IPS-20b (cell line): ENCODE measurements around the gene DAB1.

Experiments used
- H3K27ac ChIP-seq: one replicate; pipeline ENCODE4 v1.5.1; 2013; ENCODE audit warnings: low read length
- H3K27me3 ChIP-seq: 2 replicates; pipeline ENCODE4 v1.6.1; 2013; ENCODE audit warnings: mild to moderate bottlenecking, low read length, inconsistent platforms; ENCODE audit not compliant: insufficient read depth
- H3K36me3 ChIP-seq: 2 replicates; pipeline ENCODE4 v1.6.1; 2013; ENCODE audit warnings: low read depth, mild to moderate bottlenecking, inconsistent platforms, low read length, moderate library complexity; ENCODE audit not compliant: insufficient read depth
- H3K4me1 ChIP-seq: 2 replicates; pipeline ENCODE4 v1.6.1; 2013; ENCODE audit warnings: mild to moderate bottlenecking, control low read depth, inconsistent platforms, low read length, moderate library complexity; ENCODE audit not compliant: insufficient read depth
- H3K4me3 ChIP-seq: 2 replicates; pipeline ENCODE4 v1.5.1; 2013; ENCODE audit warnings: mild to moderate bottlenecking, low read length, inconsistent platforms
- H3K9ac ChIP-seq: 2 replicates; pipeline ENCODE4 v1.6.1; 2013; ENCODE audit warnings: low read depth, mild to moderate bottlenecking, inconsistent platforms, low read length, moderate library complexity
- H3K9me3 ChIP-seq: 2 replicates; pipeline ENCODE4 v1.6.1; 2013; ENCODE audit warnings: mild to moderate bottlenecking, low read depth, low read length, inconsistent platforms; ENCODE audit not compliant: insufficient read depth

Gene DAB1

DNA sequence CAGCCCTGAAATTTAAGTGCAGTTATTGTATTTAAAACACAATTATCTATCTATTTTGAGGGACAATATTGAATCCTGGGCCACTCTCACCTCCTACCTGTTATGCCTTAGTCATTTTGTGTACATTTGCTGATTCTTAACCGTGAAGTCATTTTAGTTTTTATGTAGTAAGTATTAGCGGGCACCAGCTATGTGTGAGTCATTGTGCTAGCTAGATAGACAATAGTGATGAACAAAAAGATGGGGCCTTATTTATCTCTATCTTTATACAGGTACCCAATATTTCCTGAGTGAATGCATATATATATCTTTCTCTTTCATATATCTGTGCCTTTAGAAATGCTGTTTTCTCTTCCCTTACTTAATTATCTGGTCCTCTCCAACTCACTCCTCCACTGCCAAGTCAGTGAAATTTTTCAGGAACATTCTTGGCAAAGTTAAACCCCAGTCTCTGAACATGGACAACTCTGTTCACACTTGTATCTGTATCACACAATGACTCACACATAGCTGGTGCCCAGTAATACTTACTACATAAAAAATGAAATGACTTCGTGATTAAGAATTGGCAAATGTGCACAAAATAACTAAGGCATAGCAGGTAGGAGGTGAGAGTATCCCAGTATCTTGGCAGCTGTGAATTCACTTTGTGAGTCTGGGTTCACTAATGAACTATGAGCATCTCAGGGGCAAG lies 292.0 kb downstream of the DAB1 start:
- H3K27me3 ChIP-seq: no peaks in the 10 kb centered on the region
- no peak overlapping the region for H3K4me3 ChIP-seq
- no peaks in the 10 kb centered on the region for H3K4me1 ChIP-seq
- H3K9ac ChIP-seq: no peak overlapping the region
- no peaks in the 10 kb centered on the region for H3K9me3 ChIP-seq
- H3K36me3 ChIP-seq: no peaks in the 10 kb centered on the region
- no peak overlapping the region for H3K27ac ChIP-seq

DNA sequence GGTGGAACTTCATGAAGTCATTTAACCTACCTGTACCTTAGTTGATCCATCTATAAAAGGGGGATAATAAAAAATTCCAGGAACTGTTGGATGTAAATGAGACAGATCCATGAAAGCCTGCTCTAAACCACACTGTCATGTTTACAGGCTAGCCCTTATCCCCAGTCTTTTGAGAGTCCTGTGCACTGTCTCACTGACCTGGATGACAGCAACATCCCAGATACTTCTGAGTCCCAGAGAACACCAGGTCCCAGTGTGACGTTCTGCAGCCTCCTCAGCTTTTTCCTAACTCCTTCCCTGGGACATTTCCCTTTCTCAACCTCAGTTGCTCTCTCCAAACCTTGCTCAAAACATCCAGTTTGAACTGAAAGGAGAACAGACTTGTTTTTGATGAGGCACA lies 292.6 kb downstream of the DAB1 start:
- H3K4me1 ChIP-seq: no peaks in the 10 kb centered on the region
- H3K27ac ChIP-seq: no peak overlapping the region
- H3K9me3 ChIP-seq: no peaks in the 10 kb centered on the region
- no peaks in the 10 kb centered on the region for H3K27me3 ChIP-seq
- H3K36me3 ChIP-seq: no peaks in the 10 kb centered on the region
- no peak overlapping the region for H3K4me3 ChIP-seq
- H3K9ac ChIP-seq: no peak overlapping the region

DNA sequence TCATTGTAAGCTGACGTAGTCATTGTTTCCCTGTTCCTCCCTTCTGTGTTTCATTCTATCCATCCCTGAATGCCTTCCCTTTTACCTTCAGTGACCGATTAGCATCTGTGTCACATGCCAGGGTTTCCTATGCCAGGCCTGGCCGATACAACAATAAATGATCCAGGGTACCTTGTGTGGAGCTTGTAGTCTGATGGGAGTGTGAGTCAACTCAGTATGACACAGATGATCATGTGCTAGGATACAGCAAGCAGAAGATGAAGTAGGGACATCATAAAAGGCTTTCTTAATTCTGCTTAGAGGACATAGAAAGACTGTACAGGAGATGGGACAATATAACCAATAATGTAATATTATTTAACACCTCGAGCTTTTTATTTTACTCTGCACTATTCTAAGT lies 294.0 kb downstream of the DAB1 start:
- Histone ChIP-seq H3K9me3 (no peaks in the 10 kb centered on the region), H3K36me3 (no peaks in the 10 kb centered on the region), H3K27me3 (no peaks in the 10 kb centered on the region), H3K4me1 (no peaks in the 10 kb centered on the region), H3K4me3 (no peak overlapping the region), H3K9ac (no peak overlapping the region), H3K27ac (no peak overlapping the region)

DNA sequence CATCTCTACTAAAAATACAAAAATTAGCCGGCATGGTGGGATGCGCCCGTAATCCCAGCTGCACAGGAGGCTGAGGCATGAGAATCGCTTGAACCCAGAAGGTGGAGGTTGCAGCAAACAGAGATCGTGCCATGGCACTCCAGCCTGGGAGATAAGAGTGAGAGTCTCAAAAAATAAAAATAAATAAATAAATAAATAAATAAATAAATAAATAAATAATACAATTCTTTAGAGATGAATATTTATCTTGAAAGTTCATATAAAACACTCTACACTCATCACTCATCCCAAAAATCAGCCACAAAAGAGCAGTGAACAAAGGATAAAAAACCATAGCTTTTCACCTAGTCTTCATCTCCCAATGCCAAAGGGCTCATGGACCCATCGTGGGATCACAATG lies 295.9 kb downstream of the DAB1 start:
- H3K9ac ChIP-seq: no peak overlapping the region
- H3K4me1 ChIP-seq: no peaks in the 10 kb centered on the region
- H3K36me3 ChIP-seq: no peaks in the 10 kb centered on the region
- H3K4me3 ChIP-seq: no peak overlapping the region
- H3K27me3 ChIP-seq: no peaks in the 10 kb centered on the region
- H3K27ac ChIP-seq: no peak overlapping the region
- H3K9me3 ChIP-seq: no peaks in the 10 kb centered on the region

DNA sequence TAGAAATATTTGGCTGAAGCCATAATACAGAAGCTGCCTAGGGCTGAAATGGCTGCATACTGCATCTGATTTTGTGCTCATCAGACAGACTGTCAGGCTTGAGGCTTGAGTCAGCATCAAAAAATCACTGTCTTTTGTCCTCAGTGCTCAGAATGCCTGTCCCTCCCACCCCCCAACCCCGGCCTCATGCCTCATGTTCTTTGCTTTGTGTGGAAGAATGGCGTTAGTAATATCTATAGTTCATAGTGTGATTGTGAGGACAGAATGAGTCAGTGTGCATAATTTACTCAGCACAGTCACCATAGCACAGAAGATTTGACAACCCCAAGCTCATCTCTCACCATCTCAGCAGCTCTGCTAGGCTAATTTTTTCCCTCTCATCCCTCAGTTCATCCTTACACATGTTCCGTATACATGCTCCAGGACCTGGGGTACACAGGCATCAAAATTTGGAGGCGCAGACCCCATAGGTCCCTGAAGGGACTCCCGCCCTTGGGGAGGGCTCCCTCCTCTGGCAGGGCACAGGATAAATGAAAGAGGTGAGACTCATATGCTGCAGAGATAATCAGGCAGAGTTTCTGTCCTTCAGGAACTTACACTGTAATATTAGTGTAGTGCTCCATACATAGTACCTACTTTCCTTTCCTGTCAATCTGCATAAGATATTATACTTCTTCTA lies 299.0 kb downstream of the DAB1 start:
- Histone ChIP-seq H3K36me3 (no peaks in the 10 kb centered on the region), H3K4me3 (no peak overlapping the region), H3K27ac (no peak overlapping the region), H3K9me3 (no peaks in the 10 kb centered on the region), H3K9ac (no peak overlapping the region), H3K4me1 (no peaks in the 10 kb centered on the region), H3K27me3 (no peaks in the 10 kb centered on the region)

DNA sequence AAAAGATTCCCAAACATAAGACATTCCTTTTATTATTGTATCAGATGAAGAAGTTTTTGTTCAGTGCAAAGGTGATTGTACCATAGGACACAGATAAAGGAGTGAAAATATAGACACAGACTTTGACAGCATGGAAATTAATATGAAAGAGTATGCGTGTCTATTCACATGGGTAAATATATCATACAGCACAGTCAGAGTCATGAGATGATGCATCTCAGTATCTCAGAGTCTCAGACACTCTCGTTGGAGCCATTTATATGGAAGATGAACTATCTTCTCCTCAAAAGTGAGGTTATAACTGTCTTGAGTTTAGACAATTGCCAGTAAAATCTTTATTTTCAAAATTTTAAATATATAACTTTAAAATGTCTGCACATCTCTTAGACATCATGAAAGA lies 299.7 kb downstream of the DAB1 start:
- no peaks in the 10 kb centered on the region for H3K36me3 ChIP-seq
- H3K9me3 ChIP-seq: no peaks in the 10 kb centered on the region
- H3K27me3 ChIP-seq: no peaks in the 10 kb centered on the region
- no peaks in the 10 kb centered on the region for H3K4me1 ChIP-seq
- H3K4me3 ChIP-seq: no peak overlapping the region
- H3K9ac ChIP-seq: no peak overlapping the region
- H3K27ac ChIP-seq: no peak overlapping the region

DNA sequence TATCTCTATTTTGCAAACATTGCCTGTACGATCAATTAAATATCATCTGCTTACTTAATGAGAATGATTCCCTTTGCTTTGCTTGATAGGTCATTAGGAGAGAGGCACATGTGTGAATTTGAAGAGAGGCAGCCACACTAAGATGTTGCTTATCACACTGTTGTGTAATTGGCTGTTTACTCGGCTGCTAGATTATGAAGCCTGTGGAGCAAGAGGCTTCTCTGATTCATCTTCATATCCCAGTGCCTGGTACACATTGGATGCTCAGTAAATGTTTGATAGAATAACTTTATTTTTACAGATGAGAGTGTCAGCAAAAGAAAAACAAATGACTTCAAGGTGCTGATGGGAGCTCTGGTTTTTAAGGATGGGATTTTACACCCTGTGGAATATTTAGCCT lies 301.8 kb downstream of the DAB1 start:
- Histone ChIP-seq H3K4me3 (no peak overlapping the region), H3K9me3 (no peaks in the 10 kb centered on the region), H3K4me1 (no peaks in the 10 kb centered on the region), H3K27ac (no peak overlapping the region), H3K9ac (no peak overlapping the region), H3K36me3 (no peaks in the 10 kb centered on the region), H3K27me3 (no peaks in the 10 kb centered on the region)

DNA sequence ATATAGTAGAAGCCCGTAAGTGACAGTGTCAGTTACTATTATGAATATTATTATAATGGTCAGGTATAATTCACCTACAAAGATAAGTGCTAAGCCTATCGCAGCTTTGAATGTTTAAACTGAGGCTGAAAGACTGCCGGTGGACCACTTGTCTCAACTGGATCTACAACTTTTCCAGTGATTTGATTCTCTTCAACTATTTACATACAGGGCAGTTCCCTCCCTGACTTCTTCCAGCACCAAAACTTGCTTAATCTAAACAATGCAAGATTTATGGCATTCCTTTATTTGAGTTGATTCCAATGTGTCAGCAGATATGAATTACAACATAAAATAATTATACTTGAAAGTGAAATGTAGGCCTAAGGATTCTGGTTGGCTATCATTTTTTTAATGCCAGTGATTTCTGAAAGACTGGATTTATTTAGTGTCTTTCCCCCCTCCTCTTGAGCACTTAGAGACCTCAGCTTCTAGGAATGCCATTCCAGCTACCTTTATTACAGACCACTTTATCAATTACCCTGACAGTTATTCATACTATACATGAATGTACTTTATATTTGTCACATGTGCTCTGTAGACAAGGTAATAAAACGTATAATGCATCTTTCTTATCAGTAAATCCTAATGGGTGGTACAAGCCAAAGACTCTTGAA lies 304.8 kb downstream of the DAB1 start:
- Histone ChIP-seq H3K9ac (no peak overlapping the region), H3K4me3 (no peak overlapping the region), H3K36me3 (no peaks in the 10 kb centered on the region), H3K9me3 (no peaks in the 10 kb centered on the region), H3K4me1 (no peaks in the 10 kb centered on the region), H3K27ac (no peak overlapping the region), H3K27me3 (no peaks in the 10 kb centered on the region)

DNA sequence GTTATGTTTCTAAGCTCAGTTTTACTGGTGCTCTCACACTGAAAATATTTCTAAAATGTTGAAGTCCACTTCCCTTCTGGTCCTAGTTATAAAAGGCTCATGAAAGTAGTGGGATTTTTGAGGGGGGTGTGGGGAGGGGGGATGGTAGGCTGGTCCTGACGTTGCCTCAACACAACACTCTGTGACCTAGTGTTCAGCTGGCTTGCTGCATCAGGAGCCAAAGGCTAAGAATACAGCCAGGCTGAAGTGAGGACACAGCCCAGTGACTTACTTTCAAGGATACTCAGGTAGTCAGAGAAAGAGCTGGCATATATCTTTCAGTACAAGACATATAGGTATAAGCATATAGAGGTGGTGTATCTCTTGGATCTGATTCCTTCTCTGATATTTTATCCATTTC lies 306.1 kb downstream of the DAB1 start:
- H3K27me3 ChIP-seq: no peaks in the 10 kb centered on the region
- no peak overlapping the region for H3K4me3 ChIP-seq
- H3K27ac ChIP-seq: no peak overlapping the region
- no peaks in the 10 kb centered on the region for H3K36me3 ChIP-seq
- H3K4me1 ChIP-seq: peaks cover 2% of the 10 kb centered on the region; the same call in 1 of the 2 replicates
- no peak overlapping the region for H3K9ac ChIP-seq
- H3K9me3 ChIP-seq: no peaks in the 10 kb centered on the region

DNA sequence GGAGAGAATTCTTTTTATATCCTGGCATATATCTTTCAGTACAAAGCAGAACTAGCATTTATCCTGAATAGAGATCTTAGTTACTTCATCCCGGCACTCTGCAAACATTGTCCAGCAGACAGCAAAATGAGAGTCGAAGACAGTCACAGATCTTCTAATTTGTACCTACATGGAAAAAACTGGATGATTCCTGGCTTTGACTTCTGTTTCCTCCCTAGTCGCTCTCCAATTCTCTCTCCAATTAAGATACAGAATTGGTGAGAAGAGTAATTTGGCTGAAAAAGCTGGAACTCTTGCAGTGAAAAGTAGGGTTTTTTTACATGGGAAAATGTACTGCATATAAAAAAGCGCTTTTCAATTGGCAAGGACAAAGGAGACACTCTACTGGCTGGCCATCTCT lies 307.0 kb downstream of the DAB1 start:
- peaks cover 11% of the 10 kb centered on the region; the same call in 1 of the 2 replicates for H3K4me1 ChIP-seq
- H3K27ac ChIP-seq: no peak overlapping the region
- no peak overlapping the region for H3K9ac ChIP-seq
- H3K9me3 ChIP-seq: no peaks in the 10 kb centered on the region
- no peaks in the 10 kb centered on the region for H3K27me3 ChIP-seq
- no peaks in the 10 kb centered on the region for H3K36me3 ChIP-seq
- no peak overlapping the region for H3K4me3 ChIP-seq

DNA sequence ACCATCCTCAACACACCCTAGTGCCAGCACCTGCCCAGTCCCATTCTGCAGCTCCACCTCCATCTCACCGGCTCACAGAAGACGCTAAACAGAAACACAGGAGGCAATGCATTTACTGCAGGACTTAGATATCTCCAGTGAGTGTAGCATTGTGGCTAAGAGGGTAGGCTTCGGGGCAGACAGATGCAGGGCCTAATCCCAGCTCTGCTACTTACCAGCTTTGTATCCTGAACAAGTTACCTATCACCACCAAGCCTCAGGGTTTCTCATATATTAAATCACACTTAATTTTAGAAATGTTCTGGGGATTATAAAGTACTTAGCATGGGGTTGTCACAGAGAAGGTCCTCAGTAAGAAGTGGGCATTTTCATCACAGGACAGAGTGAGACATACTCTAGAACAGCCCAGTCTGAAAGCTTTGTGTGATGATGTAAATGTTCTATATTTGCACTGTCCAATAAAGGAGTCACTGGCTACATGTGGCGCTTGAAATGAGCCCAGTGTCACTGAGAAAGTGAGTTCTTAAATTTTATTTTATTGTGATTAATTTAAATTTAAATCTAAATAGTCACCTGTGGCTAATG lies 308.7 kb downstream of the DAB1 start:
- Histone ChIP-seq H3K4me3 (no peak overlapping the region), H3K4me1 (peaks cover 15% of the 10 kb centered on the region; the same call in 1 of the 2 replicates), H3K27me3 (no peaks in the 10 kb centered on the region), H3K9me3 (no peaks in the 10 kb centered on the region), H3K36me3 (no peaks in the 10 kb centered on the region), H3K27ac (no peak overlapping the region), H3K9ac (no peak overlapping the region)

DNA sequence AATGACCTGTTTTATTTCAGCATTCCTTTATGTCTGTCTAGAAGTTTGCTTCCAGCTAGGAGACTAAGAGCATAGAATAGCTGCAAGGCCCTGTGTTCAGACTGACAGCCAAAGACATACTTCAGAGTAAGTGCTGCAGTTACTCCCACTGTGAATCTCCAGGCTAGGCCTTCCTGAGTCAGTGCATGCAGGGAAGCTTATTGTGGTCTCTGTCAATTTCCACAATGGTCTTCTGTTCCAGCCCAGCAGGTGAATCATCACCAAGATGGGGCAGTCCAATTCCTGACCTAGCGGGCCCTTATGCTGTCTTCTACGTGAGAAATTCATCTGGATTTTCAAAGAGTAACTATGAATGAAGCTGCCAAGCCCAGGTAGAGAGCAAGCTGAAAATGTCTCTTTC lies 311.7 kb downstream of the DAB1 start:
- H3K27ac ChIP-seq: no peak overlapping the region
- no peak overlapping the region for H3K9ac ChIP-seq
- H3K4me3 ChIP-seq: no peak overlapping the region
- H3K4me1 ChIP-seq: peaks cover 15% of the 10 kb centered on the region; the same call in 1 of the 2 replicates
- no peaks in the 10 kb centered on the region for H3K9me3 ChIP-seq
- no peaks in the 10 kb centered on the region for H3K36me3 ChIP-seq
- H3K27me3 ChIP-seq: no peaks in the 10 kb centered on the region
